ENCODE results near the gene P2RX1. TPM values are rescaled to one million over a fixed set of nuclear protein-coding genes. Genes with fewer than 3 reads are reported as not detected.

Gene P2RX1
- total RNA-seq, 1 experiment from 2014 or later = not detected

DNA sequence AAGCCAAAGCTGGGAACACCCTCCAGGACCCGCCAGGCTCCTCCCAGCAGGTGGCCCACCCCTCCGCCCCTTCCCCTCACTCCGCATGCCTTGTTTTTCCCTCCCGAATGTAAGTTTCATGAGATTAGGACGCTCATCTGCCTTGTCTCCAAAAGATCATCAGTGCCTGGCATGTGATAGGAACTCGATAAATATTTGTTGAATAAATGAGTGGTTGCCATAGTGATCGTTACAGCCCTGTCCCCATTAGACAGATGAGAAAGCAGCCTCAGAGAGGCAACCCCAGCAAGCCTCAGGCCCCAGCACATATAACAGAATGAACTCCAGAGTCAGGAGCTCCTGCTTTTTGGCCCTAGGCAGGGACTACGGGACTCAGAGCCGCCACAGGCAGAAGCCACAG lies 28.5 kb downstream of the P2RX1 start:
- peak; percentile 34 for DNase-seq (ENCODE audit: low read depth)

DNA sequence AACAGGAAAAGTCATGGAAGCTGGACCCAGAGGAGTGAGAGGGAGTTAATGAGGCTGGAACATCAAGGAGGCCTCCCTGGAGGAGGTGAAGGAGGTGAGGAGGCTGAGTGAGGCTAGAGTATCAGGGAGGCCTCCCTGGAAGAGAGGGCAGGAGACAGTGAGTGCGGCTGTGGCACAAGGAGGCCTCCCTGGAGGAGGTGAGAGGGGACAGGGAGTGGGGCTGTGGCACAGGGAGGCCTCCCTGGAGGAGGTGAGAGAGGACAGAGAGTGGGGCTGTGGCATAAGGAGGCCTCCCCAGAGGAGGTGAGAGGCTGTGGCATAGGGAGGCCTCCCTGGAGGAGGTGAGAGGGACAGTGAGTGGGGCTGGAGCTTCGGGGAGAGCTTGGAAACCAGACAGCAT lies 28.9 kb downstream of the P2RX1 start:
- DNase-seq (ENCODE audit: low read depth) = no peak

DNA sequence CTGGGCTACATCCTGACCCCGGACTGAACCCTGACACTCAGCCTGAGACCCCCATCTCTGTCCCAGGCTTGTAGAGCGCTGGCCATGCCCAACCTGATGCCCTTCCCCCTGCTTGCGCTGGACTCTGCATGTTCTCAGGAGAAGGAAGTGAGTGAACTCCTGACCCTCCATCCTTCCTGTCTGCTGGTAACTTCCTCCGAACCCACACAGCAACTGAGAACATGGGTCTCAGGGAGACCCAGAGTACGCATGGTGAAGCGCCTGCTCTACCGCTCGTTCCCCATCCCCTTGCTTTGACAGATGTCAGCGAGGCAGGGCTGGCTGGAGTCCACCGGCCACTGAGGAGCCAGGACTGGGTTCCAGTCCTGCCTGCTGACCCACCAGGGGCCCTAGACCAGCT lies 29.5 kb downstream of the P2RX1 start:
- no peak for DNase-seq (ENCODE audit: low read depth)

DNA sequence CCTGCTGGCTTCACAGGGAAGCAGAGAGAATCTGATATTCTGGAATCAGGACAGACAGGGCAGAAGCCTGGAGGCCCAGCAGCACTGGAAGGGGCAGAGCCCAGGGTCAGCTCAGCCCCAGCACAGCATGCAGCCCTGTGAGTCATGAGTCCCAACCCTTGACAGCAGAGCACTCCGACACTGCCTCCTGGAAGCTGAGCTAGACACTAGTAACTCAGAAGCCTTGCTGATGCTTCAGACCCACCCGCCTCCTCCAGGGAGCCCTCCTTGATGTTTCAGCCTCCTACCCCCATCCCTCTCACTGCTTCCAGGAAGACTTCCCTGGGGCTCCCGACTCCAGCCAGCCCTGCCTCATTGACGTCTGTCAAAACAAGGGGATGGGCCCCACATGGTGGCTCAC lies 30.3 kb downstream of the P2RX1 start:
- peak; percentile 60 for DNase-seq (ENCODE audit: low read depth)

DNA sequence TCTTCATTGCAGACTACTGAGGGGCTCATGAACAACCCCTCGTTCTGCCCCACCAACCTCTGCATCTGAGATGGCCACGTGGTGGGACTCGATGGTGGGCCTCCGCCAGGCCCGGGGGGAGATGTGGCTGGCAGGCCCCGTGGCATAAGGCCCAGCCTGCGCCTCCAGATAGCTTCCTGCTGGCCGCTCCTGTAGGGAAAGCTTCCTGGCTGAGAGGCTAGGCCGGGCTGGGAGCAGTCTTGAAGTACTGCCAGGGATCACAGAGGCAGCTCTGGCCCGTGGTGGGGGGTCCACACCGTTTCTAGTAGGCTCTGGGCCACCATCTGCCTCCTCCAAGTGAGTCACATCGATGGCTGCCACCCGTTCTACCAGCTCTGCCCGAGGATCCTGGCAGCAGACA lies 31.0 kb downstream of the P2RX1 start:
- no peak for DNase-seq (ENCODE audit: low read depth)

DNA sequence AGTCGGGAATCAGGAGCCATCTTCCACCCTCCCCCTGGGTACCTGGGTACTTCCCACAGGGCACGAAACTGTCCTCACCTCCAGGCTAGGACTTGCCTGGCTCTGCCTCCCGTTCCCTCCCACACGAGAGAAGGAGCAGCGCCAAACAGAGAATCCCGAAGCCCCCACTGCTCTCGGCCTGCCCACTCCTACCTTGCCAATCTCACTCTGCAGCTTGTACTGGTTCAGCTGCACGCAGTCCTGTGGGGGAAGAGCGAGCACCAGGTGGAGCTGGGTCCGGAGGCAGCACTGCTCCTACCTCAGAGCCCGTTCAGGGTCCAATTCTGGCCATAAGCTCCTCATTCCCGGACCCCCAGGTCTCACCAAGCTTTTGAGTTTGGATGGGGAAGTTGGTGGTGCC lies 32.1 kb downstream of the P2RX1 start:
- DNase-seq (ENCODE audit: low read depth) = no peak

DNA sequence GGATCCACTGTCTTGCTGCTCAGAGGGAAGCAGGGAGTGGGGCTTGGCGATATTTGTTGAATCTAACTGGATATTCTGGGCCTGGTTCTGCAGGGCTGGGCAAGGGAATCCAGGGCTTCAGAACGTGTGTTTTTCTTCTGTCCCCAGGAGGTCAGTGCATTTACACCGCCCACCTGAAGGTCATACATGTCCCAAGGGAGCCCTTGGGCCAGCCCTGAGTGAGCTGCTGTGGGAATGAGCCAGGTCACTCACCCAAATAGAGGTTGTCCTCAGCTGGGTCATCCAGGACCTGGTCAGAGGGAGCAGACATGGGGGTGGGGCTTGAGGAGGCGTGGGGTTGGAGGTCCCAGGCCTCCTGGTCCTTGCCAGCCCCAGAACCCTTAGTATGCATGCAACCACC lies 34.0 kb downstream of the P2RX1 start:
- no peak for DNase-seq (ENCODE audit: low read depth)

DNA sequence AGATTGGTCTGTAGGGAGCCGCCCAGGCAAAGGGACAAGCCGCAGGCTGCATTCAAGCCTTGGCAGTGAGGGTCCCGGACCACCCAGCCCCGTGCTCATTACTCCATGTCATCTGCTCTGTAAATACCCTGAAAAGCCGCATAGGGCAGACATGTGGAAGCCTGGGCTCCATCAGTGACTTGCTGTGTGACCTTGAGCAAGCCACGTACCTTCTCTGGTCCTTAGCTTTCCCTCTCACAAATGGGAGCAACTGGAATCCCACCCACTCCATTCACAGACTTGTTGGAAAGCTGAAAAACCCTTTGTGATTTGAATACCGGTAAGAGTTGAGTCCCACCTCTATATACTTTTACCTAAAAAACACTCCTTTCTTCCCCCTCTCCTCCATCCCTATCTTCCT lies 35.3 kb downstream of the P2RX1 start:
- no peak for DNase-seq (ENCODE audit: low read depth)

DNA sequence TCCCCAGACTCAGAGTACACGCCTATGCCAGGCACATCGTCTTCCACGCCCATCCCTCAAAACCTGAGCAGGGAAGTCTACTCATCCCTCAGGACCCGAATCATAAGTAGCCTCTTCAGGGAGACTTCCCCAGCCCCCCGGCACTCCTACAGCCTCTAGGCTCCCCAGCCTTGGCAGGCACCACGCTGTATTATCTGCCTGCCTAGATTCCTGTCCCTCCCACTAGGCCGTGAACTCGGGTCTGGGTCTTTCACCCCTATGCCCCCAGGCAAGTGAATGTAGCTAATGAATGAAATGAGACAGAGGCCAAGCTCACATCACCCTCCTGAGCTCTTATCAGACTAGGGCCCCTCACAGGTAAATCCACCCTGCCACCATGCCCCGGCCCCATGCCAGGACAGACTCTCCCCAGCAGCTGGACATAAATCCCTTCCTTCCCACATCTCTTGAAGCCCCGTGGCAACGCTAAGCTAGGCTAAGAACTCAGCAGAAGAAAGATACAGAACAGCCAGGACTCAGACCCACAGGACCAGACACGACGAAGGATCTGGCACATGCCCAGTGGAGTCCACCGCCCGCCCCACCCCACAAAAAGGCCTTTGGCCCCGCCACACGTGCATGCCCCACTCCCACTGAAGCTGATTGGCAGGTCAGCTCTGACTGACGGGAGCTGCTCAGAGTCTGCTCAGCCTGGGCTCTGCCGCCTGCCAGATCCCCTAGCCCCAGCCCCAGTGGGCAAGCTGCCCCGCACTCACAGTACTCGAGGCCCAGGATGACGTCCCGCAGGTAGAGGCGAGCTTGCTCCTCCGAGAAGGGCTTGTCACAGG lies 36.5 kb downstream of the P2RX1 start:
- no peak for DNase-seq (ENCODE audit: low read depth)

DNA sequence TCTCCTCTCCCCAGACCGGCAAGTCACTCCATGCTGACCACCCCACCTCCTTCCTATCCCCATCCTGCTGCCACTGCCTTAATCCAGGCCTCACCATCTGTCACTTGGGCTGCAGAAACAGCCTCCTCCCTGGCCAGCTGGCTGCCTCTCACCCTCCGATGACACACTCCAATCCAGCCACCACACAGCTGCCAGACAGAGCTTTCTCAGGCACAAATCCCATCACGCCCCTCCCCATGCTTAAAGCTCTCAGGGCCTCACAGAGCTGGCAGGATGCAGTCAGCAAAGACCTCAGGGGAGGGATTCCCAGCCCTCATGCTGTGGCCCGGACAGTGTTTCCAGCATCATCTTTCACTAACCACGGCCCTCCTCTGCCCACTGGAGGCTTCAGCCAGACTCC lies 37.1 kb downstream of the P2RX1 start:
- peak; percentile 27 for DNase-seq (ENCODE audit: low read depth)

DNA sequence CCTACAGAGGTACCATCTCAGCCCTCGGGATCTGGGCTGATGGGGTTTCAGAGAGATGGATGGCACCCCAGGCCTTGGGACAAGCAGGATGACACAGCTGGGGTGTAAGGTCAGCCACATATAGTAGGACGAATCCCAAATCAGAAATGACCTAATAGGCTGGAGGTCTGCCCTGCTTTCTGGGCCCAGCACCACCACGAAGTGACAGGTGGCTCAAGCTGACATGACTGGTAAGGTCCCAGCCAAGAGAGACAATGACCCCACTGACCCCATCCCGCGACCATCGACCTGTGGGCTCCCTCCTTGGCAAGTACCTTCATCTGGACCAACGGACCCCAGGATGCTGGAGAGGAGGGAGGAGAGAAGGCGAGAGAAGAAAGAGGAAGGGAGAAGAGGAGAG lies 39.0 kb downstream of the P2RX1 start:
- no peak for DNase-seq (ENCODE audit: low read depth)

DNA sequence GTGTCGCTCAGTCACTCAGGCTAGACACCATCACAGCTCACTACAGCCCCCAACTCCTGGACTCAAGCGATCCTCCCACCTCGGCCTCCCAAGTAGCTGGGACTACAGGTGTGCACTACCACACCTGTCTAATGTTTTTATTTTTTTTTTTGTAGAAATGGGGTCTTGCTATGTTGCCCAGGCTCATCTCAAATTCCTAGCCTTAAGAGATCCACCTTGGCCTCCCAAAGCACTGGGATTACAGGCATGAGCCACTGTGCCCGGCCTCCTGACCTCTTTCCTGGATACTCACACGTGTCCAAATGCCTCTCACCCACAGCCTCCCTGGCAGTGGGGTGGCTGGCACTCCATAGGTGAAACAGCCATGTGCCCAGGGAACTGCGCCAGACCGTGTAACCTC lies 40.9 kb downstream of the P2RX1 start:
- DNase-seq (ENCODE audit: low read depth) = no peak

DNA sequence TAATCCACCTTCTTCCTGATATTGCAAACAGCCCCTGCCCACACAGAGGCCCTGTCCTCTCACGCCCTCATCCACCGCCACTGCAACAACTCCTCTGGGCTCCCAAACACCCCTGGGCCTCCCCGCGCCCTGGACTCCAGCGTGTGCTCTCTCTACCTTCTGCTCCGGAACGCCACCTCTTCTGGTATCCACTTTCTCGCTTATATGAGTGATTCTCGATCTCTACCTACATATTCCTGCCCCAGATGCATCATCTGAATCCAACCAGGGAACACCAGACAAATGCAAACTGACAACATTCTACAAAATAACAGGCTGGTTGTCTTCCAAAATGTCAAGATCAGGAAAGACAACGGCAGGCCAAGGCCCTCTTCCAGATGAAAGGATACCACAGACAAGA lies 42.4 kb downstream of the P2RX1 start:
- no peak for DNase-seq (ENCODE audit: low read depth)

DNA sequence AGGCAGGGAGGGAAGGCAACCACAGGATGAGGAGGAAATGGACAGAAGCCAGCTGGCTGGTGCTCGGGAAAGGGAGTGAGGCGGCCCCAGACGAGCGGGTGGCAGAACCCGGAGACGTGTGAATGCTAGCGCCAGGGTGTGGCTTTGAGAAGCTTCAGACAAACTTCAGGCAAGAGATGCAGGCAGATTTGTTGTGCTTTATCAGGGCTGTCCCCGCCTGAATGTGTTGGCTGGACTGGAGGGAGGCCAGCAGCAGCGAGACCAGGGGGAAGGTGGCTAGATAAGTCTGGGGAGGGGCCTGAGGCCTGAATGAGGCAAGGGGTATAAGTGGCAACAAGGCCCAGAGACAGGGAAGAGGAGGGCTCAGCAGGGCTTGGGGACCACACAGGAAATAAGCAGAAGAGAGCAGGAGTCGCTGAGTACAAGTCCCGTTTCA lies 45.4 kb downstream of the P2RX1 start:
- DNase-seq (ENCODE audit: low read depth) = peak; percentile 56

DNA sequence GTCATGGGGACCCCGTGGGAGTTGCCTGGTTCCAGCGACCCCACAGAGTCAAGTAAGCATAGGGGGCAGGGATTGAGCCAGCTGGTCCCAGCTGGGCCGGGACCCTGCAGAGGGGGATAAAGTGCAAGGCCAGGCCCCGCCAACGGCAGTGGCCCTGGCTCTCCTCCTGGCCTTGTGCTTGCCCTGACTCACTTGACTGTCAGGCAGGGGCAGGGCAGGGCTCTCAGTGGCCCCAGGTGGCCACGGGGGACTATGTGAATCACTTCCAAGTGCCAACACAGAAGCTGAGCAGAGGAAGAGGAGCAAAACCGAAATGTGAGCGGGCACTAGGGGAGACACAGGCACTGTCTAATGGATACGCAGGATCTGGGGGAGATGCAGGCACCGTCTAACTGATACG lies 48.7 kb downstream of the P2RX1 start:
- DNase-seq (ENCODE audit: low read depth) = peak; percentile 20

DNA sequence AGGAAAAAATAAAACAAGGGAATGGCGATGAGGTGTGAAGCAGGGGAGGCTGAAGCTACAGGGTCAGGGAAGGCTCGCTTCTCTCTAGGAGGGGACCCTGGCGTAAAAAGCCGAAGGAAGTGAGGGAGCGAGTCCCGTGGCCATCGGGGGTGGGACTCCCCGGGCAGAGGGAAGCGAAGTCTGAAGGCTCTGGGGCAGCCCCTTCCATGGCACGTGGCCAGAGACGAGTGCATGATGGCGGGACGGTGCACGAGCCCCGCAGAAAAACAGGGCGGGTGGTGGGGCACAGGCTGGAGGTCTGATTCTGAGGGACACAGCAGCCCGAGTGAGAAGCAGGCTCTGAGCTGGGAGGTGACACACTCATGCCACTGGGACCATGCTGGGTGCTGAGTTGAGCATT lies 49.2 kb downstream of the P2RX1 start:
- DNase-seq (ENCODE audit: low read depth) = no peak

DNA sequence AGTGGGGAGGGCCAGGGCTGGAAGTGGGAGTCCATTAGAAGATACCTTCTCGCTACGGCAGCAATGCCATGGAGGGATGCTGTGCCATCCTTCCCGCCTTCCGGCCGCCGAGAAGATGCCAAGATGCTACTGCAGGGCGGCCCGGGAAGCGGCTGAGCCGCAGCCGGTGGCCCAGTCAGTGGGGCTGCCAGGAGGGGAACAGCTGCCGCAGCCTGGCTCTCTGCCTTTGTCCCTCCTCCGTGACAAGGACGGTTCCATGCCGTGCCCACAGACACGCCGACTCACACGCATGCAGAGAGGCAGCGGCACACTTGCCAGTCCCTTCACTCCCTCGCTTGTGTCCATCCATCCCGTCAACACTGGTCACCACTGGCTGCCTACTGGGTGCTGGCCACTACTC lies 50.0 kb downstream of the P2RX1 start:
- no peak for DNase-seq (ENCODE audit: low read depth)

DNA sequence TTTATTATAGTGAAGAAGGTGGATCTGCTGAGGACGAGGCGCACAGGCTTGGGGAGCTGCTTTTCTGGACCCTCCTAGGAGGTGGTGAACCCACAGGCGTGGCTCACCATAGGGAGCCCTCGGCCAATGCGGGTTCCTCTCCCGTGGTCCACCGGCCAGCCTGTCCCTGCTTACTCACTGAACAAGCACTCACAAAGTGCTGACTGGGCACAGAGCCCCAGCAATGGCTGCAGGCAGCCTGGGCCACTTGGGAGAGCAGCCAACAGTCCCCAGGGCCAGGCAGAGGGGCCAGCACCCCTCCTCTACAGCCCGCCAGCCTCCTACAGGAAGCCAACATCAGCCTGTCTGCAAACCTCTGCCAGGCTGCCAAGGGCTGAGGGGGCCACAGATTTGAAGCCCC lies 51.1 kb downstream of the P2RX1 start:
- peak; percentile 79 for DNase-seq (ENCODE audit: low read depth)

DNA sequence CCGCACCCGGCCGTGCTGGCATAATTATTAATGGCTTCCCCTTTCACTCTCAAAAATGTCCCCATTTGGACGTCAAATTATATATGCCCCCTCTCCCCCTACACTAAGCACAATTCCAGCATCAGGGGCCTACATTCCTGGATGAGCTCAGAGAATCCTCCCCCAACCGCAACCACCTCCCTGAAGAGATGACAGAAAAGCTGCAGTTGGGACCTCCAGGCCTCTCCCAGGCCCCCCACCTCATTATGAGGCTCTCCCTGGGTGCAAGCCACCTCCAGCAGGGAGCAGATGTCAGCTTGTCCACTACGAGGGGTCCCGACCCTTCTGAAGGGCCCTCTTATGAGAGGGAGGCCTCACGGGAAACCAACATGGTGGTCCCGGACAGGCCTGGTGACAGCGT lies 51.7 kb downstream of the P2RX1 start:
- no peak for DNase-seq (ENCODE audit: low read depth)

DNA sequence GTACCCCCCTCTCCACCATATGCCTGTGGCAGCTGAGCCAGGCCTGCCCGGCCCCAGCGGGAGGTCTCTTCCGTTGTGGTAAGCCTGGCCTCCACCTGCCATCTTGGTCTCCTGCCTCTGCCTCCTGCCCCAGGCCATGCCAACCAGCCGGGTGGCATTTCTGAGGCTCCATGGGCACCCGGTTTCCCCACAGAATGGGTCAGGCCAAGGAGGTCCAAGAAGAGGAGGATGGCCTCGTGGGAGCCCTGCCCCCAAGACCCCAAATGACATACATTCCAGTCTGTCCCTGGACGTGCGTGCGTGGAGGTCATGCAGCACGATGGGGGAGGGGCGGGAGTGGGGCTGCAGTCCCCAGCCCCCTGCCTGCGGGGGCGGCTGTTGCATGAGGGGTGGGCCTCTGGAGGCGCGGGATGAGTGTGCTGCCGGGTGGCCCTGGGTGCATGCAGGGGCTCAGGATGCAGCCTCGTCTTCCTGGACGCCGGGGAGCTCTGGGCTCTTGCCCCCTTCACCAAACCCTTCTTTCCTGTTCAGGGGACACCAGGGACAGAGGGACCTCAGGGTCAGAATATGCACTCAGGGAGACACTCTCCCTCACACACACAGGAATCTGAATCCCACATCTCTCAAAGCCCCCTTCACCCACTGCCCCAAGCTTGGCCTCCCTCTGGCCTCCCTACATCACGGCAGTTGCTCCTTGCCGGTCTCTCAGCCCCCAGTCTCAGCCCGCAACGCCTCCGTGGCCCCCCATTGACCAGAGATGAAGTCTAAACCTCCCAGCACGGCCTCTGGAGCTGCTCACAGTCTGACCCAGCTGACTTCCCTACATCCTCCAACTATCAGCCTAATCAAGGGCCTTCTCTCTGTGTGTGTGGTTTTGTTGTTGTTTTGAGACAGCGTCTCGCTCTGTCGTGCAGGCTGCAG lies 54.2 kb downstream of the P2RX1 start:
- no peak for DNase-seq (ENCODE audit: low read depth)

DNA sequence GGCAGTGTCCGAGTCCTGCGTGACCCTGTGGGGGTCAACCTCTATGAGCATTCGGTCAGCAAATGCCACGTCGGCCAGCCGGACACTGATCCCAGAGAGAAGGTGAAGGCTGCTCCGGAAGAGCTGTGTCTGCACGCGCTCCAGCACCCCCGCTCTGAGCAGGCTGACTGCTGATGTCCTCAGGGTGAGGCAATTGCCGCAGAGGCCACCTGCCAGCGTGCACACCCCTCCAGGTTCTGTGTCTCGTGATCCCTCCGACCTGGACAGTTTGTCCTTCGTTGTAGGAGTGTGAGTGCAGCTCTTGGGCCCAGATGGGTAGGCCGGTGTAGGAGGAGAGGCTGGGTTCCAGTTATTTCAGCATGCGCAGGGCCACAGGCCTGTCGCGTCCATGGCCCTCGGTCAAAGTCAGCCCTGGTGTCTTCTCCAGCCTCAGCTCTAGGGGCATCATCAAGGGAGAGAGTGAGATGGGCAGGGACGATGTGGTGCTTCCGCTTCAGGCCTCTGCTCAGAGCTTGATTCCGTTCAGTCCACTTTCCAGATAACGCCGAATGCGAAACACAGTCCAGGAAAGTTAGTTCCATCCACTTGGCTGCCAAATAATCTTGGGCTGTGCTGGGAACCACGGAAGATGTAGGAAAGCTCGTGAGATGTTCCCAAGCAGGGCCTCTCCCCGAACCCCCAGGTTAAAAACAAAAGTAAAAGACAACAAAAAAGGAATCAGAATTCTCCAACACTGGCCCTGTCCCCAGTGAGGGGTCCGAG lies 55.1 kb downstream of the P2RX1 start:
- no peak for DNase-seq (ENCODE audit: low read depth)

DNA sequence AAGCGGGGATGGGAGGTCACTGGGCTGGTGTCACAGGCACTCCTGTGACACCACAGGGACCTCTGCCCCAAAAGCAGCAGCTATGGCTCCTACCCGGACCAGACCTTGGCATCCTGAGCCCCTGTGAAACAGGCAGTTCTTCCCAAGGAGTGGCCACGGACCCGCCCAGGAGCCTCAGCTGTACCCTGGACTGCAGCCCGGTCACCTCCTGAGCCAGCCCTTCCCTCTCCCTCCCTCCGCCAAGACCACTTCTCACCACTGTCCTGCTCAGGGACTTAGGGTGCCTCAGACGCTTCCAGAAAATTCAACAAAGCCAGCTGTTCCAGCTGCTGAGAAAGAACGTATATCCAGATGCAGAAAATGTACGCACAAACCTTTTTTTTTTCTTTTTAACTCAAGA lies 56.3 kb downstream of the P2RX1 start:
- DNase-seq (ENCODE audit: low read depth) = no peak
